Iris pigment epithelial cell (primary cell): ENCODE results near the gene PDS5B.
"Not testable (repeated sequence)": the region's sequence is repeated elsewhere in the genome, so short reads cannot be mapped to it uniquely, and the experiment has no call there.

Experiments
- DNase-seq: peaks from one replicate; pipeline ENCODE4 v3.0.0-alpha.2; 2011; ENCODE audit warnings: low read depth

PDS5B gene

DNA sequence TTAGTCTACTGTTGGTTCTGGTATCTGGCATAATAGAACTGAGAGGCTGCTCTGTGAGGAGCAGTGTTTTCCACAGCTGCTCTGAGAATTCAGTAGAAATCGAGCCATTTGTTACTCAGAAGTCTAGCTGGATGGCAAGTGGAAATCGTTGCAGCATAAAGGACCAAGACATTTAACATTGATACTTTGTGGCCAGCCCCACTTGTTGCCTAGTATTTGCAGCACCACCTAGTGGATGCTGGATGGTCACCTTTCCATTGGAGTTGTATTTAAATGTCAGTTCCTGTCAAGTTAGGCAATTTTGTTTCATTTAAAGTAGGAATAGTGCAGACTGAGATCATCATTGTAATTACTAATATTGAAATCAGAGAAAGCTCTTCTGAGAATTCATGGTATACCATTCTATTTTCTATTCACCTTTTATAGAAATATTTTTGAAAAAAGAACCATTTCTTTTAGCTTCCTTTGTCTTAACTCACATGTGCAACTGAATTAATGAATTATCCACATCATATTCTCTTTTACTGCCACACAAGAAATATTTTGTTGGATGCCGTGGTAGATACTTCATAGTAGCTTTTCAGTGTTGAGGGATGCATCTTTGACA is 64.6 kb downstream of the PDS5B start:
- peak; percentile 79 for DNase-seq

DNA sequence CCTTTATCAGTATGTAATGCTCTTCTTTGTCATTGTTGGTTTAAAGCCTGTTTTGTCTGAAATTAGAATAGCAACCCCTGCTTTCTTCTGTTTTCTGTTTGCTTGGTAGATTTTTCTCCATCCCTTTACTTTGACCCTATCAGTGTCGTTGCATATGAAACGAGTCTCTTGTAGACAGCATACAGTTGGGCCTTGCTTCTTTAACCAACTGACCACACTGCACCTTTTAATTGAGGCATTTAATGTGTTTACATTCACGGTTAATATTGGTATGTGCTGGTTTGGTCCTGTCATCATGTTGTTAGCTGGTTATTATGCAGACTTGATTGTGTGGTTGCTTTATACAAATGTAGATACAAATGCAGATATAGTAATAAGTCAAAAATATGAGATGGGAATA is 71.1 kb downstream of the PDS5B start:
- no peak for DNase-seq

DNA sequence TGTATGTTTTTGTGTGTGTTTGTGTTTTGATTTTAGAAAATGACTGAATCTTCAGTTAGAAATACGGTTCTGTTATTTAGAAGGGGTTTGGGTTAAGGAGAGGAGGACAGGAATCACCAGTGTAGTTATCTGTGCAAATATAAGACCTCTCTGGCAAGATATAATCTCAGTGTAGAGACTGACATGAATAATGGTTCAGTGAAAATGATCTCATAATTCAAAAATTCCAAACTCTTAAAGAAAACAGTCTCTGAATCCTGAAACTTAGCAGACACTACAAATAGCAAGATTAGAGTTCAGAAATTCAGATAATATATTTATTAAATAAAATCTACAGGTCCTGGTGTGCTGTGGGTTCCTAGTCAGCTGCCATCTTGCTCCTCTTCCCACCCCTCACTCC is 73.5 kb downstream of the PDS5B start:
- DNase-seq, result peak; percentile 63

DNA sequence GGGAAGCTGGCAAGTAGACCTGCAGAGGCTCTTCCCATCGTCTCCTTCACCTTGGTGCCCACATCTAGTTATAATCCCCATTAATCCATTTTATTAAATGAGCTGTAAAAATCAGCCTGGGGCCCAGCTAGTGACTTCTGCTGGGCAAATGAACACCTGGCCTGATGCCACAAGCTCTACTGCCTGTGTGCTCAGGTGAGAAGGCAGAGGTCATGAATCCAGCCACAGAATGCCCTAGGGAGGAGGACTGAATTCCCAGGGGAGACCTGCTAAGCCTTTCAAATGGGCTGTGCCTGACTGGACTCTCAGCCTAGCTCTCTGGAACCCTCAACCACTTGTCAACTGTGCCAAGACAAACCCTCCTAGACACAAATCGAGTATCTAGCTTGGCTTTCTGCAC is 74.0 kb downstream of the PDS5B start:
- no peak for DNase-seq

DNA sequence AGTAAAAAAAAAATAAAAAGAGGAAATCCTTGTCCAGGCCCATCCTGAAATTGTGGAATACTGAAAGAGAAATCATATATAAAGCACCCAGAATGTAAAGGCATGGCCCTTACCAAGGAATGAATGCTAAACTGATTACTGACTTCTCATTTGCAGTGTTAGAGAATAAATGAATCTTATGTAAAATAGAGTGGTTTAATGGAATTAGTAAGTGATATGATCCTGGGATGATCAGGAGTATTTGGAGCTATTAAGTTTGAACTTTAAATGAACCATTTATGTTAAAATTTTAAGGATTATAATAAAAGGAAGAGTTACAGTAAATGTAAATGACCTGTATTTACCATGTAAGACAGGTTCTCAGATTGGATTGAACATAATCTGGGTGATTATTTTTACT is 75.4 kb downstream of the PDS5B start:
- DNase-seq, result no peak

DNA sequence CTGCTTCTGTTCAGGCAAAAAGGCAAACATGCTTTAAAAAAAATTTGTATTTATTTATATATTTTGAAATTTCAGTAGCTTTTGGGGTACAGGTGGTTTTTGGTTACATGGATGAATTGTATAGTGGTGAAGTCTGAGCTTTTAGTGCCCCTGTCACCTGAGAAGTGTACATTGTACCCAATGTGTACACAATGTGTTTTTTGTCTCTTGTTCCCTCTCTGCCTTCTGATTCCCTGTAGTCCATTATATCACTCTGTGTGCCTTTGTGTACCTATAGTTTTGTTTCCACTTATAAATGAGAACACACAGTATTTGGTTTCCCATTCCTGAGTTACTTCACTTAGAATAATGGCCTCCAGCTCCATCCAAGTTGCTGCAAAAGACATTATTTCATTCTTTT is 77.4 kb downstream of the PDS5B start:
- no peak for DNase-seq

DNA sequence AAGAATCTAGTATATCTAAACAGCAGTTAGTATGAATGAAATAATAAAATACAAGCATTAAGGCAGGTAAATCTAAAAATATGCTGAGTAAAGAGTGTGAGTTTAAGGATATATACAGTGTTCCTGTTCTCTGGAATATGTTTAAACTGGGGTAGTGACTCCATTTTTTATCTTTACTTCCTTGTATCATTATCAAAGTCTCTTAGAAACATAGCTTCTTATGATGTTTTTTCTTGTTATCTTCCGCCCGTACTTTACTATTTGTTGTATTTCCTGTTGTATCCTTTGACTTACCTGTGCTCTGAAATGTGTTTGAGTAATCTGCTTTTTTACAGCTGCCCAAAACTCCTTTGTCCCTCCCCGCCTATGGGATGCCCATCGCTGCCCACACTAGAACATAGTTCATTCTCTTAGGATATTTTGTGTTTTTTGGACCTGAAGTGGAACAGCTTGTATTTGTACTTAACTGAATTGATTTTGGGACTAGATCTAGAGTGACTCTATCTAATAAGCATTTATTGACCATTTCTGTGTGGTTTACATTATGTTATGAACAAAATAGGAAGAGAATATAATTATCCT is 80.8 kb downstream of the PDS5B start:
- DNase-seq, result no peak

DNA sequence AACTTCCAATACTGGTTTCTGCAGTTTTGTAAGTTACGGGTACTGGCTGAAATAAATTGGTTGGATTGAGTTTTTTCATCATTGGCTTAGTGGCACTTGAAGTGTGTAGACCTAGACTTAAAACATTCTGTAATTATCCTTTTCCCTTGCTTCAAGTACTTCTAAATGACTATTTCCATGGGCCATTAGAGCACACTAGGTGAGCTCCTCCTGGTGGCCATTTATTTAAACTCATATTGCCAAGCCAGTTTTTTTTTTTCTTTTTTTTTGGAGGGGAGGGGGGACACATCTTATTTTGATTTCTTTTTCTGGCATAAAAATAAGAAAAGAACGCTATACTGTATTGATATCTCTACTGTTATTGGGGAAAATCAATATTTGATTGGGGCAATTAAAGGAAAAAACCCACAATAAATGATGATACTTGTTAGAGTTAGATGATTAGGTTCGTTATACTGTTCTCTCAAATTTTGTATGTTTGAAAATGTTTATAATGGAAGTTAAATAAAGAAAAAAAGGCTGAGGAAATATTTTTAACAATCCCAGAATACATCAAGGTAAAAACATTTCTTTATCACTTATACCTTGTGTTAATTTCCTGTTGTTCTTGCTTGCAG is 82.9 kb downstream of the PDS5B start:
- DNase-seq, result peak; percentile 58

DNA sequence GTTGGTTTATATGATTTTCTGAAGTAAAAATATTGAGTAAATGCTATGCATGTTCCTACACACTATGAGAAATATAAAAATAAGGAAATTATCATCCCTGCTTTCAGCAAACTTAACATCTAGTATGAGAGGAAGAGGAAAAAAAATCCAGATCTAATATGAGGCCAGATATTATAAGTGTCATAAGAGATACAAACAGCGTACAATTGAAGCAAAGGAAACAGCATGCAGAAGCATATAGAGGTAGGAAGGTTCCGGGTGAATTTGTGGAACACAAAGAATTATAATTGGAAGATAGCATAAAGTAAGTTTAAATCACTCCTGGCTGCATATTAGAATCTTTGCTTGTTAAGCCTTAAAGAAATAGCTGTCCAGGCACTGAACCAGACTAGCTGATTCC is 88.3 kb downstream of the PDS5B start:
- no peak for DNase-seq

DNA sequence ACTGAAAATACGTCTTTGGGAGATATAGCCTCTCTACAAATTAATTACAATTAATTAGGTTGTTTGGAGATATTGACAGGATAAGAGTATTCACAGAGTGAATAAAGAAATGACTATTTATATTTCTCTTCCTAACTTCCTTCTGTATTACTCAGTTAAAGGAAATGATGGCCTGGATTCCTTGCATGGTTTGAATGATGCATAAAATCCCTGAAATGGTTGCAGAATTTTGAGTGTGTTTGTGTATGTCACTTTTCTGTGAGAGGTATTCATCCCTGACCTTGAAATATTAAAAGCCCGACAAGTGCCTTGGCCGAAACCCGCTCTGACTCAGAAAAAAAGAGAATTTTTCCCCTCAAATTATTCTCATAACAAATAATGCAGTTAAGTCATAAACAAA is 90.0 kb downstream of the PDS5B start:
- DNase-seq, result peak; percentile 87

DNA sequence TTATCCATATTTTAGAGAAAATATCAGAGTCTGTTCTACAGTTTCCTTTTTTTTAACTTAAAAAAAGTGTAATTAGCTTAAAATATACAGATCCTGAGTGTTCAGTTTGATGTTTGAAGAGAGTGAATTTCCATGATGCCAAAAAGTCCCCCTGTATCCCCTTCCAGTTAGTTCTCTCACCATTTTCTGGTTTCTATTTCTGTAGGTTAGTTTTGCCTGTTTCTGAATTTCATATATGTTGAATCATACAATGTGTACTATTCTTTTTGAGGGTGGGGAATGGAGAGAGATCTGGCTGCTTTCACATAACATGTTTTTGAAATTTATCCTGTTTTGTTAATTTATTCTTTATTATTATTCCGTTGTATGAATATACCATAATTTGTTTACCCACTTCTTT is 95.9 kb downstream of the PDS5B start:
- DNase-seq, result no peak

DNA sequence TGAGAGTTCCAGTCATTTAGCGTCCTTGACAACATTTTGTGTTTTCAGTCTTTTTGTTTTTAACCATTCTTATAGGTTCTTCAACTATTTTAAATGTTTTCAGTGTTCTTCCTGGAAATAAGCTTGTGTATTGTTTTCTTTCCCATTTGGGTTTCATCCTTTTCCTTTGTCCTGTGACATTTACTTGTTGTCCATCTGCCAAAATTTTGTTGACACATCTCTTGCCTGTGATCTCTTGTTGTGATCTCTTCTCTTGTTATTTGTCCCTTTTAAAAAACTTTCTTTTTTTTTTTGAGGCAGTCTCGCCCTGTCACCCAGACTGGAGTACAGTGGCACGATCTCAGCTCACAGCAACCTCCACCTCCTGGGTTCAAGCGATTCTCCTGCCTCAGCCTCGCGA is 96.5 kb downstream of the PDS5B start:
- DNase-seq, result no peak

DNA sequence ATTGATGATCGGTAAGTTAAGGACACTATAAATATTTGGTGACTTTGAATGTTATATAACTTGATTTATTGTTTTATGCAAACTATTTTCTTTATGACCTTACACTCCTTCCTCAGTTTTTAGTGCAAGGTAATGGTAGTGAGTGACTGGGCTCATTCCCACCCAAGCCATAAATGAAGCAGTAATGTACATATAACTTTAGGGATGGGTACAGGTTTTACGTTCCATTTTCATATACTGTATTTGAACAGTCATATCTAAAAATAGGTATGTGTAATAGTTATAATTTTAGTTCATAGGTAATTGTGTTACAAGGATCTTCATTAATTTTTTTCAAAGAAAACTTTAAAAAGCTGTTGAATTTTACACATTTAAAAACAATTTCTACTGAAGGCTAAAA is 101.0 kb downstream of the PDS5B start:
- no peak for DNase-seq

DNA sequence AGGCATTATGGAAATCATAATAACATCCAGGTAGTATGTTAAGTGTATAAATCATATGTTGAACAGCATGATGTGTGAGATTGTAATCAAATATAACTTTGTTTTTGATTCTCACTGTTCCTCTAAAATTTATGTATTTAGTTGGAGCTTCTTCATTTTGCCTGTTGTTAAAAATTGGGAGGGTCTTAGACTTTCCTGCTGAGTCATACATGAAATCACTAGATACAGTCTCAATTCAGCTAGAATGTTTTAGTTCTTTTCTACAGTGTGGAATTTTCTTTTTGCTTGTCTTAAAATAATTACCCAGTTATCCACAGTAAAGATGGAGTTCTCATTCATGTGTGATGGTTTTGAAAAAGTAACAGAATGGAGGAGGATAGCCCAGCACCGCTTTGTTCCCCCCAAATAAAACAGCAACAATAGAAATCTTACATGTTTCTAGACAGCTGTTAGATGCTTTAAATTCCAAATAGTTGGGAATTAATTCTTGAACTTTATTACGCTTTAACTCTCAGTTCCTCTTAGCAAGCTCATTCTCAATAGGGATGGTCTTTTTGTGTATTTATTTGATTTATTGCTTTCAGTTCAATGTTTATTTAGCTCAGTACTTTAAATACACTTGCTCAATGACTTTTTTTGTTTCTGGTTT is 109.5 kb downstream of the PDS5B start:
- DNase-seq, result peak; percentile 10

DNA sequence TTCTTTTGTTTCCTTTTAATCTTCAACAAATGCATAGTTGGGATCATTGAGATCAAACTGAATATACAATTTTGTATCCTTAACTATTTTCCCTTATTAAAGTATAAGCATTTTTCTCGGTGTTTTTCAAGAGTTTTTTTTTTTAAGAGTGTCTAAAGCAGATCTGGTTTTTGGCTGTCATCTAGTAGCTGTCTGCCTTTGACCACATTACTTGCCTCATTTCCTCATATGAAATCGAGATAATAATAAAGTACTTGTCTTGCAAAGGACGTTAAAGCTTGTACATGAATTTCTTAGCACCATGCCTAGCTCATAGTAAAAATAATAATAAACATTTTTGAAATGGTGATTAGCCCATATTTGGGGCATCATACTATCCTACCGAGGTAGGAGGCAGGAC is 121.2 kb downstream of the PDS5B start:
- DNase-seq, result no peak

DNA sequence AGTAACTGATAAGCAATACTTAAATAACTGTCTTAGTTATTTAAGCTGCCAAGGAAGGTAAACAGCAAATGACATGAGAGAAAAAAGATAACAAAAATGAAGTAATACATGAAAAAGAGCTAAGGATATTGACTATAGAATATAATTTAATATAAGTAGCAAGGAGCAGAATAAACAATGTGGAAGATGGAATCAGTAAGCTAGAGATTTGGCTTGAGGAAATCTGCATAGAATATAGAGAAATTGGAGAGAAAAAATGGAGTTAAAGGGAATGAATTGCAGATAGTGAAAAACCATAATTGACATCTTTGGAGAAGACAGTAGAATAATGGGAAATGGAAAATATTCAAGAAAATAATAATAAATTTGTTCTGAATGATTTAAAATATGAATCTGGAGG is 127.1 kb downstream of the PDS5B start:
- no peak for DNase-seq

DNA sequence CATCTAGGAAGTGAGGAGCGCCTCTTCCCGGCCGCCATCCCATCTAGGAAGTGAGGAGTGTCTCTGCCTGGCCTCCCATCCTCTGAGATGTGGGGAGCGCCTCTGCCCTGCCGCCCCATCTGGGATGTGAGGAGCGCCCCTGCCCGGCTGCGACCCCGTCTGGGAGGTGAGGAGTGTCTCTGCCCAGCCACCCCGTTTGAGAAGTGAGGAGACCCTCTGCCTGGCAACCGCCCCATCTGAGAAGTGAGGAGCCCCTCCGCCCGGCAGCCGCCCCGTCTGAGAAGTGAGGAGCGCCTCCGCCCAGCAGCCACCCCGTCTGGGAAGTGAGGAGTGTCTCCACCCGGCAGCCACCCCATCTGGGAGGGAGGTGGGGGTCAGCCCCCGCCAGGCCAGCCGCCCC is 129.9 kb downstream of the PDS5B start:
- DNase-seq, result not testable (repeated sequence)

DNA sequence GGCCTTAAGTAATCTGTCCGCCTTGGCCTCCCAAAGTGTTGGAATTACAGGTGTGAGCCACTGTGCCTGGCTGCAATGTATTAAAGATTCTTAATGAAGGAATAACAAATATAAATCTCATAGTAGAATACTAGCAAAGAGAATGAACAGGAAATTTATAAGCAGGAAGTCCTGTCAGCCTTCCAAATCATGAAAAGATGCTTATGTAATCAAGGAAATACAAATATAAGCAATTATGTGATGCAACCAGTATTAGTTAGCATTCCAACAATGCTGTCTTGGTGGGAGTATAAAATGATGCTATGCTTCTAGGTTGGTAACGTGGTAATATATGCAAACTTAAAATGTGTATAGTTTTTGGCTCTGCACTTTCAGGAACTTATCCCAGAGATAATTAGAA is 133.8 kb downstream of the PDS5B start:
- peak; percentile 63 for DNase-seq

DNA sequence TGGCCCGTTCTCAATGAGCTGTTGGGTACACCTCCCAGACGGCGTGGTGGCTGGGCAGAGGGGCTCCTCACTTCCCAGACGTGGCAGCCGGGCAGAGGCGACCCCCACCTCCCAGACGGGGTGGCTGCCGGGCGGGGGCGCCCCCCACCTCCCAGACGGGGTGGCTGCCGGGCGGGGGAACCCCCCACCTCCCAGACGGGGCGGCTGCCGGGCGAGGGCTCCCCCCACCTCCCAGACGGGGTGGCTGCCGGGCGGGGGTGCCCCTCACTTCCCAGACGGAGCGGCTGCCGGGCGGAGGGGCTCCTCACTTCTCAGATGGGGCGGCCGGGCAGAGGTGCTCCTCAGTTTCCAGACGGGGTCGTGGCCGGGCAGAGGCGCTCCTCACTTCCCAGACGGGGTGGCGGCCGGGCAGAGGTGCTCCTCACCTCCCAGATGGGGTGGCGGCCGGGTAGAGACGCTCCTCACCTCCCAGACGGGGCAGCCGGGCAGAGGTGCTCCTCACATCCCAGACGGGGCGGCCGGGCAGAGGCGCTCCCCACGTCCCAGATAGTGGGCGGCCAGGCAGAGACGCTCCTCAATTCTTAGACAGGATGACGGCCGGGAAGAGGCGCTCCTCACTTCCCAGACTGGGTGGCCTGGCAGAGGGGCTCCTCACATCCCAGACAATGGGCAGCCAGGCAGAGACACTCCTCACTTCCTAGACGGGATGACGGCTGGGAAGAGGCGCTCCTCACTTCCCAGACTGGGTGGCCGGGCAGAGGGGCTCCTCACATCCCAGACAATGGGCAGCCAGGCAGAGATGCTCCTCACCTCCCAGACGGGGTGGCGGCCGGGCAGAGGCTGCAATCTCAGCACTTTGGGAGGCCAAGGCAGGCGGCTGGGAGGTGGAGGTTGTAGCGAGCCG is 135.1 kb downstream of the PDS5B start:
- not testable (repeated sequence) for DNase-seq

DNA sequence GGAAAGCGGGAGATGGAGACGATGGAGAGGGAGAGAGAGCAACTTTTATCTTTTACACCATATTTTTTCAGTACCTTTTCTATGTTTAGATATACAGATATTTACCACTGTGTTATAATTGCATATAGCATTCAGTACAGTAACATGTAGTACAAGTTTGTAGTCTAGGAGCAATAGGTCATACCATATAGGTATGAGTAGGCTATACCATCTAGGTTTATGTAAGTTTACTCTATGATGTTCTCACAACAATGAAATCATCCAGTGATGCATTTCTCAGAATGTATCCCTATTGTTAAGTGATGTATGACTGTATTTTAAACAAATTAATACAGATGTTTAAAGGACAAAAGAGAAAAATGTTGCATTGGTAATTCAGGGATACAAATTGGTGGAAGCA is 136.1 kb downstream of the PDS5B start:
- DNase-seq, result no peak

DNA sequence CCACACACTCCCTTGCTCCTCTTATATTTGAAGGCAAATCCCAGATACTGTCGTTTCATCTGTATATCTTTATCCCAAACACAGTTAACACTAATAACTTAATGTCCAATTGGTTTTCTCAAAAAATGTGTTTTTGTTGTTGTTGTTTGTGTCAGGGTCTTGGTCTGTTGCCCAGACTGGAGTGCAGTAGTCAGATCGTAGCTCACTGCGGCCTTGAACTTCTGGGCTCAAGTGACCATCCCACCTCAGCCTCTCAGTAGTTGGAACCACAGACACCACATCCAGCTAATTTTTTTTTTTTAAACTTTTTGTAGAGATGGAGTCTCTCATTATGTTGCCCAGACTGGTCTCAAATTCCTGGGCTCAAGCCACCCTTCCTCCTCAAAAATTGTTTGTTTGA is 137.7 kb downstream of the PDS5B start:
- no peak for DNase-seq

DNA sequence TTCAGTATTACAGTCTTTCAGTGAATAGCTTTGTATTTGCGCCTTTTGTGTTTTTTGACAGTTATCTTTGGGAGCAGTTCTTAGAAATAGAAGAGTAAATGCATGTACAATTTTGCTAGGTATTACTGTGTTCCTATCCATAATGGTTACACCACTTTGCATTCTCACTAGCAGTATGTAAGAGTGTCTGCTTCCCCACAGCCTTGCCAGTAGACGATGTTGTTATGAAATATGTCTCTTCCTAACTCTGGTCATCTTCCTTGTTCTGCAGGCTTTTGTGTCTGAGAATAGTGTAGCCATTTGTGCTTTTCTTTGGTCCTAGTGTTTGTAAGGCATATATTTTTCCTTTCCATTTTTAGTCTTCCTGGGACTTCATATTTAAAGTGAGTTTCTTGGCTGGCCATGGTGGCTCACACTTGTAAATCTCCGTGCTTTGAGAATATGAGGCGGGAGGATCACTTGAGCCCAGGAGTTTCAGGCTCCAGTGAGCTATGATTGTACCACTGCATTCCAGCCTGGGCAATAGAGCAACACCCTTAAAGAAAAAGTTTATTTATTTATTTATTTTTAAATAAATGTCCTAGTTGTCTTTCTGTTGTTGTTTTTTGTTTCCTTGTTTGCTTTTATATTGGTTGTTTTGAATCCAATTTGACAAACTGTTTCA is 140.3 kb downstream of the PDS5B start:
- peak; percentile 74 for DNase-seq
